ENCODE data around the gene FIG4.

DNA sequence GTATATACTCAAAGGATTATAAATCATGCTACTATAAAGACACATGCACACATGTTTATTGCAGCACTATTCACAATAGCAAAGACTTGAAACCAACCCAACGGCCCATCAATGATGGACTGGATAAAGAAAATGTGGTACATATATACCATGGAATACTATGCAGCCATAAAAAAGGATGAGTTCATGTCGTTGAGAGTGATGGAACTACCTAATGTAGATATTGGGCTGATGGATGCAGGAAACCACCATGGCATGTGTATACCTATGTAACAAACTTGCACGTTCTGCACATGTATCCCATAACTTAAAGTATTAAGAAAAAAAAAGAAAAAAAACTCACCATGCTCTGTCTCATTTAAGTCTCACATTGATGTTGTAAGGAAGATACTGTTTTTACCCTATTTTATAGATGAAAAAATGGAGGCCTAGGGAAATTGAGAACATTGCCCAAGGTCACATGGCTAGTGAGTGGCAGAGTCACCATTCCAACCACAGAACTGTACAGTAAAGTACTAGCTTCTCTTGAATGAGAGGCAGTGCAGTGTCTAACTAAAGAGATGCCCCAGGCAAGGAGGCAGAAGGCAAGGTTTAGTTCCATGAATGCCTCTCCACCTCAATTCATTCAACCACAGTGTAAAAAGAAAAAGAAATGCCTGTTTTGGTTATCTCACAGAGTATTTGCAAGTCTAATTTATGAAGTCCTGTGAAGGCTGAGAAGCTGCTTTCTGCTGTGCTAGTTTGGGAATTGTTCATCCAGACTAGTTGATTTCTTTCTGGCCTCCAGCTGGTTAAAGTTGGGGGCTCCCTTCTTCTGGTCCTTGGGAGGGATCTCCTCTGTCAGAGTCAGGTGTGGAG, 68.2 kb downstream of the FIG4 start:
- TF ChIP-seq, protein P1, sequence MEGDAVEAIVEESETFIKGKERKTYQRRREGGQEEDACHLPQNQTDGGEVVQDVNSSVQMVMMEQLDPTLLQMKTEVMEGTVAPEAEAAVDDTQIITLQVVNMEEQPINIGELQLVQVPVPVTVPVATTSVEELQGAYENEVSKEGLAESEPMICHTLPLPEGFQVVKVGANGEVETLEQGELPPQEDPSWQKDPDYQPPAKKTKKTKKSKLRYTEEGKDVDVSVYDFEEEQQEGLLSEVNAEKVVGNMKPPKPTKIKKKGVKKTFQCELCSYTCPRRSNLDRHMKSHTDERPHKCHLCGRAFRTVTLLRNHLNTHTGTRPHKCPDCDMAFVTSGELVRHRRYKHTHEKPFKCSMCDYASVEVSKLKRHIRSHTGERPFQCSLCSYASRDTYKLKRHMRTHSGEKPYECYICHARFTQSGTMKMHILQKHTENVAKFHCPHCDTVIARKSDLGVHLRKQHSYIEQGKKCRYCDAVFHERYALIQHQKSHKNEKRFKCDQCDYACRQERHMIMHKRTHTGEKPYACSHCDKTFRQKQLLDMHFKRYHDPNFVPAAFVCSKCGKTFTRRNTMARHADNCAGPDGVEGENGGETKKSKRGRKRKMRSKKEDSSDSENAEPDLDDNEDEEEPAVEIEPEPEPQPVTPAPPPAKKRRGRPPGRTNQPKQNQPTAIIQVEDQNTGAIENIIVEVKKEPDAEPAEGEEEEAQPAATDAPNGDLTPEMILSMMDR (conservative IDR thresholded peaks at IDR 0.05 in 1 of 2, IDR thresholded peaks at IDR 0.05 in 1 of 2; ENCODE audit: extremely low read depth in 1 of 2, insufficient read depth in 1 of 2, low read depth in 1 of 2, low read length in 2 of 2): no peak
- no peak for TF ChIP-seq EZH2 (IDR thresholded peaks at IDR 0.05; ENCODE audit: borderline replicate concordance, low read length)

All from mammary epithelial cell (primary cell).